Ishikawa (cell line): ENCODE results near the gene TMOD4.

ENCODE experiments used
- CEBPB ChIP-seq: IDR thresholded peaks from 2 replicates; pipeline ENCODE4 v1.6.1; 2012
- CREB1 ChIP-seq: IDR thresholded peaks from 2 replicates; pipeline ENCODE4 v1.6.1; 2012; ENCODE audit warnings: low read depth
- EGR1 ChIP-seq: IDR thresholded peaks from 2 replicates; pipeline ENCODE4 v1.6.1; 2012
- EP300 ChIP-seq: IDR thresholded peaks from 2 replicates; pipeline ENCODE4 v1.6.1; 2012; ENCODE audit warnings: borderline replicate concordance
- FOXM1 ChIP-seq: IDR thresholded peaks from 2 replicates; pipeline ENCODE4 v1.6.1; 2012; ENCODE audit warnings: low read depth, borderline replicate concordance
- NFIC ChIP-seq: IDR thresholded peaks from 2 replicates; pipeline ENCODE4 v1.6.1; 2012
- RAD21 ChIP-seq: IDR thresholded peaks from 2 replicates; pipeline ENCODE4 v1.6.1; 2012; ENCODE audit warnings: low read depth
- TAF1 ChIP-seq: IDR thresholded peaks from 2 replicates; pipeline ENCODE4 v1.6.1; 2012; ENCODE audit warnings: low read depth, mild to moderate bottlenecking
- TCF12 ChIP-seq: IDR thresholded peaks from 2 replicates; pipeline ENCODE4 v1.6.1; 2012; ENCODE audit warnings: low read depth
- TEAD4 ChIP-seq: IDR thresholded peaks from 2 replicates; pipeline ENCODE4 v1.6.1; 2012
- YY1 ChIP-seq: IDR thresholded peaks from 2 replicates; pipeline ENCODE4 v1.6.1; 2012; ENCODE audit warnings: low read depth
- ZBTB7A ChIP-seq: IDR thresholded peaks from 2 replicates; pipeline ENCODE4 v1.6.1; 2012; ENCODE audit warnings: low read depth
- TF ChIP-seq, protein P1 (sequence below): IDR thresholded peaks from 2 replicates; pipeline ENCODE4 v1.6.1; 2012; ENCODE audit warnings: low read depth, mild to moderate bottlenecking
- TF ChIP-seq, protein P2 (sequence below): IDR thresholded peaks from 2 replicates; pipeline ENCODE4 v1.6.1; 2012
- TF ChIP-seq, protein P3 (sequence below): IDR thresholded peaks from 2 replicates; pipeline ENCODE4 v1.6.1; 2012

Gene TMOD4

DNA sequence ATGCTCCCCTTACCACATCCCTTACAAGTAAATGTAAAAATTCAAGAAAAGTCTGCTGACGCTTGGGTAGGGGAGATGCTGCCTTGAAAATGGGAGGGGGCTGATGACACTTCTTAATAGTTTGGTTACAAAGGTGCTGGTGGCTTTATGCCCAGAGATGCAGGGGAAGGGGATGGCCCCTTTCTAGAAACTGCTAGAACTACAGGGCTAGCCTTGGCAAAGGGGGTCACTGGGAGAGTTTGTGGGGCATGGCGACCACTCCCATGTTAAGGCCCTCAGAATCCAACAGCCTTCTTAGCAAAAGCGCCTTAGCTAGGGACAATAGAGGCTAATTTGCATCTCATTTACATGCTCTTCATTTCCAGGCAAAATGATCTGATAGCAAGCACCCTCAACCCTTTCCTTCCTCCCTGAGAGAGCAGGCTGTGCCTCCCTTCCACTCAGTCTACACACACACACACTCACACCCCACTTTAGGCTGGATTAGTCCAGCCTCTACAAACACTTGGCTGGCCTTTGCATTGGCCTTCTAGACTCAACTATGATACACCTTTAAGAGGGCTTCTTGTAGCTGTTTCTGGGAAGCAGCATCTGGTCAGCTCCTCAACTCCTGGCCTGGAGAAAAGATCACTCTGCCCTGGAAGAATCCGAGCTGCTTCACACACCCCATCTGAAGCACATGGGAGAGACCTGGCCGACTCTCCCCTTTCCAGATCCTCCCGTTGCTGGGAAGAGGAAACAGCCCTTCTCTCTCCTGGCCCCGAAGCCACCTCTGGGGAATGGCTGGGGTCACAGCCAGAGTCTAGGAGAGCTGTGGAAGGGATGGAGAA is 31.1 kb downstream of the TMOD4 start:
- TF ChIP-seq YY1 (no peak), TCF12 (no peak), RAD21 (no peak), EP300 (no peak), CEBPB (no peak), NFIC (no peak), FOXM1 (no peak), CREB1 (no peak), TAF1 (no peak)
- TF ChIP-seq, protein P1, sequence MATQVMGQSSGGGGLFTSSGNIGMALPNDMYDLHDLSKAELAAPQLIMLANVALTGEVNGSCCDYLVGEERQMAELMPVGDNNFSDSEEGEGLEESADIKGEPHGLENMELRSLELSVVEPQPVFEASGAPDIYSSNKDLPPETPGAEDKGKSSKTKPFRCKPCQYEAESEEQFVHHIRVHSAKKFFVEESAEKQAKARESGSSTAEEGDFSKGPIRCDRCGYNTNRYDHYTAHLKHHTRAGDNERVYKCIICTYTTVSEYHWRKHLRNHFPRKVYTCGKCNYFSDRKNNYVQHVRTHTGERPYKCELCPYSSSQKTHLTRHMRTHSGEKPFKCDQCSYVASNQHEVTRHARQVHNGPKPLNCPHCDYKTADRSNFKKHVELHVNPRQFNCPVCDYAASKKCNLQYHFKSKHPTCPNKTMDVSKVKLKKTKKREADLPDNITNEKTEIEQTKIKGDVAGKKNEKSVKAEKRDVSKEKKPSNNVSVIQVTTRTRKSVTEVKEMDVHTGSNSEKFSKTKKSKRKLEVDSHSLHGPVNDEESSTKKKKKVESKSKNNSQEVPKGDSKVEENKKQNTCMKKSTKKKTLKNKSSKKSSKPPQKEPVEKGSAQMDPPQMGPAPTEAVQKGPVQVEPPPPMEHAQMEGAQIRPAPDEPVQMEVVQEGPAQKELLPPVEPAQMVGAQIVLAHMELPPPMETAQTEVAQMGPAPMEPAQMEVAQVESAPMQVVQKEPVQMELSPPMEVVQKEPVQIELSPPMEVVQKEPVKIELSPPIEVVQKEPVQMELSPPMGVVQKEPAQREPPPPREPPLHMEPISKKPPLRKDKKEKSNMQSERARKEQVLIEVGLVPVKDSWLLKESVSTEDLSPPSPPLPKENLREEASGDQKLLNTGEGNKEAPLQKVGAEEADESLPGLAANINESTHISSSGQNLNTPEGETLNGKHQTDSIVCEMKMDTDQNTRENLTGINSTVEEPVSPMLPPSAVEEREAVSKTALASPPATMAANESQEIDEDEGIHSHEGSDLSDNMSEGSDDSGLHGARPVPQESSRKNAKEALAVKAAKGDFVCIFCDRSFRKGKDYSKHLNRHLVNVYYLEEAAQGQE: no peak
- TF ChIP-seq, protein P2, sequence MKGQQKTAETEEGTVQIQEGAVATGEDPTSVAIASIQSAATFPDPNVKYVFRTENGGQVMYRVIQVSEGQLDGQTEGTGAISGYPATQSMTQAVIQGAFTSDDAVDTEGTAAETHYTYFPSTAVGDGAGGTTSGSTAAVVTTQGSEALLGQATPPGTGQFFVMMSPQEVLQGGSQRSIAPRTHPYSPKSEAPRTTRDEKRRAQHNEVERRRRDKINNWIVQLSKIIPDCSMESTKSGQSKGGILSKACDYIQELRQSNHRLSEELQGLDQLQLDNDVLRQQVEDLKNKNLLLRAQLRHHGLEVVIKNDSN: no peak
- TF ChIP-seq, protein P3, sequence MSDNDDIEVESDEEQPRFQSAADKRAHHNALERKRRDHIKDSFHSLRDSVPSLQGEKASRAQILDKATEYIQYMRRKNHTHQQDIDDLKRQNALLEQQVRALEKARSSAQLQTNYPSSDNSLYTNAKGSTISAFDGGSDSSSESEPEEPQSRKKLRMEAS: no peak

DNA sequence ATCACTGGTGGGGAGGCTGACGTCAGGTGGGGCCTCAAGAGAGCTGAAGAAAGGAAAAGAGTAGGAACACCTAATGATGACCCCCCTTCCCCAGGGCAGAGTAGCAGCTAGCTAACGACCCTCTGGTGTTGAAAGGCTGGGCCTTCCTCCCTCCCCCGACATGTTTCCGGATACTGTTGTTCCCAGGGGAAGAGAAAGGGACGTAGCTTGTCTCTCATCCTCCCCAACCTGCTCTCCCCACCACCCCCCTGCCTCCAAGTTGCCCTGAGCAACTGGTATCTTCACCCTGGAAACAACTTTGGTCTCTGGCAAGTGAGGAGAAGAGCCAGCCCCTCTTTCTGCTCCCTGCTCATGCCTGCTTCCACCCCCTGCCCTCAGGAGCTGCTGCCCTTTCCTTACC is 31.8 kb downstream of the TMOD4 start:
- TF ChIP-seq, protein P3: no peak
- TF ChIP-seq, protein P1: no peak
- TF ChIP-seq ZBTB7A (no peak), EGR1 (no peak), CEBPB (no peak), YY1 (no peak), TAF1 (no peak), NFIC (no peak), RAD21 (no peak), TCF12 (no peak), TEAD4 (no peak), EP300 (no peak), FOXM1 (no peak)

DNA sequence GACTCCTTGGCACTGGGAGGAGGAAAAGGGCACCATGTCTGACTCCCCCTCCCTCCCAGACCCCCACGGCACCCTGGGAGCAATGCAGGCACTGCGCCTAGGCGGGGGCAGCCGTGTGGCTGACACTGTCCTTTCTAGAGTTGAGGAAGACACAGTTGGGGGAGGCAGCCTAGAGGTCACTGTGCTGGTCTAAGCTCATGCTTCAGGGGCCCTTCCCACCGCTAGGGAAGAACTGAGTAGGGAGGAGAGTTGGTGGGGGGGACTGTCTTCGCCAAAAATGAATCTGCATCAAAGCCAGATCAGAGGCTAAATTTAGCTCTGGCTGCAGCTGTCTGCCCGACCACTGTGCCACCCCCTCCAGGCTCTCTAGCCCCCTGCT is 32.7 kb downstream of the TMOD4 start:
- TF ChIP-seq YY1 (no peak), NFIC (no peak), CREB1 (no peak), ZBTB7A (no peak), RAD21 (no peak), EP300 (no peak), EGR1 (no peak), TCF12 (no peak)
- TF ChIP-seq, protein P2: no peak
- TF ChIP-seq, protein P1: no peak
- TF ChIP-seq, protein P3: no peak

DNA sequence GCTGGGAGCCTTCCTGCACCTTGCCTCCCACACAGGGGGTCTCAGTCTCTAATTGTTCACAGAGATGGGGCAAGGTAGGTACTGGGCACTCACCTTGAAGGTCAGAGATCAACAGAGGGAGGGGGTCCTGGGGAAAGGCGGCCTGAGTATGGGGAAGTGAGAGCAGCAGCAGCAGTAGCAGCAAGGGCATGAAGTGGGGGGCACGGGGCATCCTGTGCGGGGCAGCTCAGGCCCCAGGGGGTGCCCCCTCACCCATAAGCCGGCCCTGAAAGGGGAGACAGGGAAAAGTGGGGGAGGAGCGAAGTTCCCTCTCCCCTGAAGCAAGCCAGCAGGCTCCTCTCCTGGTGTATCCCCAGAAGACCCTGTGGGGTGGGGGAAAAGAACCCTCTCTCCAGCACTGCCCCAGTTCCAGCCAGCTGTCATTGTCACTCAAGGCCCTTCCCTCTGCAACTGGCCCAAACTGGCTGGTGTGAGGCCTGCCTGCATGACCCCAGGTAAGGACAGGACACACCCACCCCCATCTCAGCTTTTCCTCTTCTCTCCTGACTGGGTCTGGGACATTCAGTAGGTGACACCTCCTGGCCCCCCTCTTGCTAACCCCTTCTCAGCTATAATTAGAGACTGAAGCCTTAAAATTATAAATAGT is 33.2 kb downstream of the TMOD4 start:
- TF ChIP-seq TAF1: no peak
- no peak for TF ChIP-seq CEBPB
- TF ChIP-seq, protein P2: no peak
- no peak for TF ChIP-seq NFIC
- TF ChIP-seq TCF12: no peak
- TF ChIP-seq TEAD4: no peak
- no peak for TF ChIP-seq EP300
- no peak for TF ChIP-seq ZBTB7A
- TF ChIP-seq RAD21: no peak
- no peak for TF ChIP-seq FOXM1
- TF ChIP-seq EGR1: no peak
- TF ChIP-seq, protein P3: no peak
